GM23338 (cell line): Measurements from ENCODE around the gene MAST4. TPM values are rescaled to one million over a fixed set of nuclear protein-coding genes. Genes with fewer than 3 reads are reported as not detected.

ENCODE experiments used
- ATAC-seq: fragments of 200-7000 bp; cut with Tn5 transposase; 3 replicates; pipeline ENCODE4 v1.9.1; 2020
- DNase-seq: peaks from one replicate; pipeline ENCODE4 v3.0.0-alpha.2; 2015; ENCODE audit warnings: low spot score
- H2AFZ ChIP-seq: fragments of 200-600 bp; sonication (generic); 2 replicates; pipeline ENCODE4 v1.8.0; 2016; ENCODE audit warnings: antibody characterized with exemption, mild to moderate bottlenecking, moderate library complexity
- H3F3A ChIP-seq: fragments of 200-600 bp; sonication (generic); replicated peaks from 2 replicates; pipeline ENCODE4 v1.8.0; 2017; ENCODE audit warnings: antibody characterized with exemption, mixed run types, low read depth
- H3K27ac ChIP-seq: fragments of 200-600 bp; sonication (generic); 2 replicates; pipeline ENCODE4 v1.6.1; 2016; ENCODE audit warnings: low read depth
- H3K27me3 ChIP-seq: fragments of 200-600 bp; sonication (generic); 2 replicates; pipeline ENCODE4 v1.8.0; 2016; ENCODE audit warnings: mild to moderate bottlenecking, mixed run types, moderate library complexity; ENCODE audit not compliant: insufficient read depth
- H3K36me3 ChIP-seq: fragments of 200-600 bp; sonication (generic); 2 replicates; pipeline ENCODE4 v1.8.0; 2016; ENCODE audit warnings: mild to moderate bottlenecking; ENCODE audit not compliant: insufficient read depth
- H3K4me1 ChIP-seq: fragments of 200-600 bp; sonication (generic); 2 replicates; pipeline ENCODE4 v1.8.0; 2016; ENCODE audit warnings: mild to moderate bottlenecking, moderate library complexity; ENCODE audit not compliant: insufficient read depth
- H3K4me2 ChIP-seq: fragments of 200-600 bp; sonication (generic); 2 replicates; pipeline ENCODE4 v1.7.1; 2017; ENCODE audit warnings: mixed run types
- H3K4me3 ChIP-seq: fragments of 200-600 bp; sonication (generic); 2 replicates; pipeline ENCODE4 v1.6.1; 2016; ENCODE audit warnings: mixed run types
- H3K79me2 ChIP-seq: fragments of 200-600 bp; sonication (generic); replicated peaks from 2 replicates; pipeline ENCODE4 v1.8.0; 2017; ENCODE audit warnings: mild to moderate bottlenecking; ENCODE audit not compliant: insufficient read depth
- H3K9me2 ChIP-seq: fragments of 200-600 bp; sonication (generic); 2 replicates; pipeline ENCODE4 v1.8.0; 2017; ENCODE audit not compliant: insufficient read depth
- H4K20me1 ChIP-seq: fragments of 200-600 bp; sonication (generic); replicated peaks from 2 replicates; pipeline ENCODE4 v1.8.0; 2017; ENCODE audit warnings: mild to moderate bottlenecking; ENCODE audit not compliant: insufficient read depth
- H3K27ac Mint-ChIP-seq: 2 replicates; pipeline ENCODE4 v1.8.0; 2020; ENCODE audit warnings: inconsistent platforms, mild to moderate bottlenecking, moderate library complexity, mixed read lengths
- H3K27me3 Mint-ChIP-seq: 3 replicates; pipeline ENCODE4 v1.8.0; 2022; ENCODE audit warnings: low read depth, mild to moderate bottlenecking, moderate library complexity, mixed read lengths, inconsistent platforms; ENCODE audit not compliant: insufficient read depth, poor library complexity
- H3K36me3 Mint-ChIP-seq: 3 replicates; pipeline ENCODE4 v1.8.0; 2021; ENCODE audit warnings: low read depth, mild to moderate bottlenecking, inconsistent platforms, moderate library complexity, mixed read lengths
- H3K4me1 Mint-ChIP-seq: 3 replicates; pipeline ENCODE4 v1.8.0; 2020; ENCODE audit warnings: mild to moderate bottlenecking, inconsistent platforms, mixed read lengths
- H3K4me3 Mint-ChIP-seq: 3 replicates; pipeline ENCODE4 v1.8.0; 2021; ENCODE audit warnings: moderate library complexity, mild to moderate bottlenecking, inconsistent platforms, mixed read lengths
- H3K9me3 Mint-ChIP-seq: 3 replicates; pipeline ENCODE4 v1.8.0; 2020; ENCODE audit warnings: moderate library complexity, mild to moderate bottlenecking, inconsistent platforms, mixed read lengths
- JUNB ChIP-seq: IDR thresholded peaks from one replicate; pipeline ENCODE4 v1.6.1; 2016; ENCODE audit warnings: antibody characterized with exemption; ENCODE audit not compliant: unreplicated experiment
- NANOG ChIP-seq: IDR thresholded peaks from 2 replicates; pipeline ENCODE4 v1.6.1; 2016; ENCODE audit warnings: antibody characterized with exemption, borderline replicate concordance
- POLR2AphosphoS5 ChIP-seq: IDR thresholded peaks from 2 replicates; pipeline ENCODE4 v1.6.1; 2016; ENCODE audit warnings: antibody characterized with exemption, low read depth
- REST ChIP-seq: IDR thresholded peaks from one replicate; pipeline ENCODE4 v1.6.1; 2018; ENCODE audit warnings: antibody characterized with exemption; ENCODE audit not compliant: unreplicated experiment
- ZNF462 ChIP-seq: fragments of 250-450 bp; sonication (Bioruptor Pico); IDR thresholded peaks from 2 replicates; pipeline ENCODE4 v1.5.0; 2020; ENCODE audit warnings: mild to moderate bottlenecking, moderate library complexity
- polyA plus RNA-seq: library from polyadenylated mRNA; unstranded; fragments of >200 nt; fragmentation: Nextera tagmentation; extraction: Ambion mirVana; gene quantifications from 2 replicates; pipeline ENCODE4 v1.2.1, GENCODE V29; 2016
- total RNA-seq: library from RNA; depleted of rRNA; stranded (reverse); fragments of >200 nt; shearing (Covaris generic); gene quantifications from 2 replicates; pipeline ENCODE4 v1.2.3, GENCODE V29; 2014

Gene MAST4
- total and polyA plus RNA-seq, 2 experiments from 2014 or later: 3.6 to 8.5 TPM

GRCh38 chr5:67026278-67026677 is 430.1 kb downstream of the MAST4 start:
- Histone ChIP-seq H3K27ac (no peak overlapping the region), H3K27me3 (no peaks in the 10 kb centered on the region), H2AFZ (no peak overlapping the region), H3K4me1 (no peaks in the 10 kb centered on the region), H4K20me1 (no peaks in the 10 kb centered on the region), H3K9me2 (no peaks in the 10 kb centered on the region; the same call in 1 of the 2 replicates), H3F3A (no peaks in the 10 kb centered on the region), H3K36me3 (no peaks in the 10 kb centered on the region), H3K4me3 (no peak overlapping the region), H3K4me2 (no peak overlapping the region), H3K79me2 (no peaks in the 10 kb centered on the region)
- no peaks in the 10 kb centered on the region for H3K36me3 Mint-ChIP-seq
- peaks cover 2% of the 10 kb centered on the region; the same call in 2 of the 3 replicates for H3K4me1 Mint-ChIP-seq
- ATAC-seq: no peak
- no peak for TF ChIP-seq NANOG
- no peak for TF ChIP-seq REST
- TF ChIP-seq JUNB: no peak
- H3K27me3 Mint-ChIP-seq: no peaks in the 10 kb centered on the region
- H3K4me3 Mint-ChIP-seq: no peak overlapping the region
- DNase-seq: no peak
- no peaks in the 10 kb centered on the region for H3K9me3 Mint-ChIP-seq
- no peak overlapping the region for H3K27ac Mint-ChIP-seq

- H3F3A ChIP-seq: no peaks in the 10 kb centered on the region
- no peaks in the 10 kb centered on the region for H3K36me3 Mint-ChIP-seq
- no peaks in the 10 kb centered on the region for H3K4me1 ChIP-seq
- H3K27me3 Mint-ChIP-seq: no peaks in the 10 kb centered on the region
- no peak for DNase-seq
- H3K27me3 ChIP-seq: no peaks in the 10 kb centered on the region
- no peak overlapping the region for H3K4me3 ChIP-seq
- H3K36me3 ChIP-seq: no peaks in the 10 kb centered on the region
- H3K9me3 Mint-ChIP-seq: no peaks in the 10 kb centered on the region
- no peaks in the 10 kb centered on the region for H3K79me2 ChIP-seq
- no peak overlapping the region for H3K27ac Mint-ChIP-seq
- TF ChIP-seq NANOG: no peak
- no peak for TF ChIP-seq POLR2AphosphoS5
- no peak for TF ChIP-seq ZNF462 (CRISPR knock-in tag)
- no peak overlapping the region for H3K27ac ChIP-seq
- ATAC-seq: no peak
- H3K9me2 ChIP-seq: no peaks in the 10 kb centered on the region; the same call in 1 of the 2 replicates
- H2AFZ ChIP-seq: no peak overlapping the region
- no peaks in the 10 kb centered on the region for H4K20me1 ChIP-seq
- H3K4me2 ChIP-seq: no peak overlapping the region
- H3K4me3 Mint-ChIP-seq: no peak overlapping the region
- peaks cover 11% of the 10 kb centered on the region for H3K4me1 Mint-ChIP-seq
These were observed 431.0 kb downstream of the MAST4 start for GRCh38 chr5:67027171-67027570.
